ENCODE results near the gene COQ10B.

Gene COQ10B

DNA sequence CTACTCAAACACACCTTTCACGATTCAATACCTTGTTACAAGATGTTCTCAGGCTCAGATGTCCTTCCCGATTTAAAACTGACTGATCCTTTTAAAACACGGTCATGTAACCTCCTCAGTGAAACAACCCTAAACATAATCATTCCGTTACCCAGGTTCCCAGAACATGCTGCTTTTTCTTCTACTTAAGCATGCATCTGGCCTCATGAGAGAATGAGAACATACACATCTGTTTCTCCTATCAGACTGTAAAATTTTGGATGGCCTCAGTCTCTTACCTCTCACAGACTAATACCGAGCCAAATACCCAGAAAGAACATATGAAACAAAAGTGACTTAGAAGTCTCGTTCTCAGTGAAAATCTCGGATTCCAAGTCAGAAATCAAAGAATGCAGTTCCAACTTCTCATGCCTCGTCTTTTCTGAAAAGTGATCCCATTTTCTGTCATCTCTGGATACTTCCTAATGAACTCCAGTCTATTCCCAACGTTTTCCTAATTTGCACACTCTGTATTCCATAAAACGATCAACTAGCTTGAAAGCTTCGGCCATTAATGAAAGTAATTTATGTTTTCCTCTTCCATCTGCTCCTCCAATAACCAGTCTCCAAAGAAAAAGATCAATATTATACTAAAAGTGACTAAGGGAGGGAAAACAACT, 19.4 kb upstream of the COQ10B start:
- TF ChIP-seq BACH2 (CRISPR knock-in tag; IDR thresholded peaks at IDR 0.05; ENCODE audit: borderline replicate concordance) (no peak), SNAI2 (CRISPR knock-in tag; IDR thresholded peaks at IDR 0.05) (no peak), ZNF565 (CRISPR knock-in tag; conservative IDR thresholded peaks at IDR 0.05; ENCODE audit: low read depth) (no peak), TCF4 (CRISPR knock-in tag; IDR thresholded peaks at IDR 0.05; ENCODE audit: borderline replicate concordance) (no peak), PPARA (CRISPR knock-in tag; IDR thresholded peaks at IDR 0.05; ENCODE audit: borderline replicate concordance) (no peak), ZFP30 (CRISPR knock-in tag; IDR thresholded peaks at IDR 0.05) (no peak), ARNTL (CRISPR knock-in tag; IDR thresholded peaks at IDR 0.05; ENCODE audit: borderline replicate concordance, low read depth) (no peak), ISL1 (CRISPR knock-in tag; IDR thresholded peaks at IDR 0.05) (no peak), ESRRG (CRISPR knock-in tag; IDR thresholded peaks at IDR 0.05) (no peak), ZC3H10 (CRISPR knock-in tag; IDR thresholded peaks at IDR 0.05) (no peak), OSR1 (CRISPR knock-in tag; IDR thresholded peaks at IDR 0.05) (no peak), TOX (CRISPR knock-in tag; IDR thresholded peaks at IDR 0.05; ENCODE audit: borderline replicate concordance) (no peak), RARB (CRISPR knock-in tag; IDR thresholded peaks at IDR 0.05) (no peak), ZNF8 (CRISPR knock-in tag; IDR thresholded peaks at IDR 0.05) (no peak)
- TF ChIP-seq, protein P1, sequence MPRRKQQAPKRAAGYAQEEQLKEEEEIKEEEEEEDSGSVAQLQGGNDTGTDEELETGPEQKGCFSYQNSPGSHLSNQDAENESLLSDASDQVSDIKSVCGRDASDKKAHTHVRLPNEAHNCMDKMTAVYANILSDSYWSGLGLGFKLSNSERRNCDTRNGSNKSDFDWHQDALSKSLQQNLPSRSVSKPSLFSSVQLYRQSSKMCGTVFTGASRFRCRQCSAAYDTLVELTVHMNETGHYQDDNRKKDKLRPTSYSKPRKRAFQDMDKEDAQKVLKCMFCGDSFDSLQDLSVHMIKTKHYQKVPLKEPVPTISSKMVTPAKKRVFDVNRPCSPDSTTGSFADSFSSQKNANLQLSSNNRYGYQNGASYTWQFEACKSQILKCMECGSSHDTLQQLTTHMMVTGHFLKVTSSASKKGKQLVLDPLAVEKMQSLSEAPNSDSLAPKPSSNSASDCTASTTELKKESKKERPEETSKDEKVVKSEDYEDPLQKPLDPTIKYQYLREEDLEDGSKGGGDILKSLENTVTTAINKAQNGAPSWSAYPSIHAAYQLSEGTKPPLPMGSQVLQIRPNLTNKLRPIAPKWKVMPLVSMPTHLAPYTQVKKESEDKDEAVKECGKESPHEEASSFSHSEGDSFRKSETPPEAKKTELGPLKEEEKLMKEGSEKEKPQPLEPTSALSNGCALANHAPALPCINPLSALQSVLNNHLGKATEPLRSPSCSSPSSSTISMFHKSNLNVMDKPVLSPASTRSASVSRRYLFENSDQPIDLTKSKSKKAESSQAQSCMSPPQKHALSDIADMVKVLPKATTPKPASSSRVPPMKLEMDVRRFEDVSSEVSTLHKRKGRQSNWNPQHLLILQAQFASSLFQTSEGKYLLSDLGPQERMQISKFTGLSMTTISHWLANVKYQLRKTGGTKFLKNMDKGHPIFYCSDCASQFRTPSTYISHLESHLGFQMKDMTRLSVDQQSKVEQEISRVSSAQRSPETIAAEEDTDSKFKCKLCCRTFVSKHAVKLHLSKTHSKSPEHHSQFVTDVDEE (CRISPR knock-in tag; IDR thresholded peaks at IDR 0.05): no peak
- TF ChIP-seq, protein P2, sequence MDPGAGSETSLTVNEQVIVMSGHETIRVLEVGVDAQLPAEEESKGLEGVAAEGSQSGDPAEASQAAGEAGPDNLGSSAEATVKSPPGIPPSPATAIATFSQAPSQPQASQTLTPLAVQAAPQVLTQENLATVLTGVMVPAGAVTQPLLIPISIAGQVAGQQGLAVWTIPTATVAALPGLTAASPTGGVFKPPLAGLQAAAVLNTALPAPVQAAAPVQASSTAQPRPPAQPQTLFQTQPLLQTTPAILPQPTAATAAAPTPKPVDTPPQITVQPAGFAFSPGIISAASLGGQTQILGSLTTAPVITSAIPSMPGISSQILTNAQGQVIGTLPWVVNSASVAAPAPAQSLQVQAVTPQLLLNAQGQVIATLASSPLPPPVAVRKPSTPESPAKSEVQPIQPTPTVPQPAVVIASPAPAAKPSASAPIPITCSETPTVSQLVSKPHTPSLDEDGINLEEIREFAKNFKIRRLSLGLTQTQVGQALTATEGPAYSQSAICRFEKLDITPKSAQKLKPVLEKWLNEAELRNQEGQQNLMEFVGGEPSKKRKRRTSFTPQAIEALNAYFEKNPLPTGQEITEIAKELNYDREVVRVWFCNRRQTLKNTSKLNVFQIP (CRISPR knock-in tag; IDR thresholded peaks at IDR 0.05; ENCODE audit: borderline replicate concordance, low read depth): no peak
- TF ChIP-seq, protein P3, sequence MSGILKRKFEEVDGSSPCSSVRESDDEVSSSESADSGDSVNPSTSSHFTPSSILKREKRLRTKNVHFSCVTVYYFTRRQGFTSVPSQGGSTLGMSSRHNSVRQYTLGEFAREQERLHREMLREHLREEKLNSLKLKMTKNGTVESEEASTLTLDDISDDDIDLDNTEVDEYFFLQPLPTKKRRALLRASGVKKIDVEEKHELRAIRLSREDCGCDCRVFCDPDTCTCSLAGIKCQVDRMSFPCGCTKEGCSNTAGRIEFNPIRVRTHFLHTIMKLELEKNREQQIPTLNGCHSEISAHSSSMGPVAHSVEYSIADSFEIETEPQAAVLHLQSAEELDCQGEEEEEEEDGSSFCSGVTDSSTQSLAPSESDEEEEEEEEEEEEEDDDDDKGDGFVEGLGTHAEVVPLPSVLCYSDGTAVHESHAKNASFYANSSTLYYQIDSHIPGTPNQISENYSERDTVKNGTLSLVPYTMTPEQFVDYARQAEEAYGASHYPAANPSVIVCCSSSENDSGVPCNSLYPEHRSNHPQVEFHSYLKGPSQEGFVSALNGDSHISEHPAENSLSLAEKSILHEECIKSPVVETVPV (CRISPR knock-in tag; IDR thresholded peaks at IDR 0.05): no peak
- no peak for ATAC-seq

DNA sequence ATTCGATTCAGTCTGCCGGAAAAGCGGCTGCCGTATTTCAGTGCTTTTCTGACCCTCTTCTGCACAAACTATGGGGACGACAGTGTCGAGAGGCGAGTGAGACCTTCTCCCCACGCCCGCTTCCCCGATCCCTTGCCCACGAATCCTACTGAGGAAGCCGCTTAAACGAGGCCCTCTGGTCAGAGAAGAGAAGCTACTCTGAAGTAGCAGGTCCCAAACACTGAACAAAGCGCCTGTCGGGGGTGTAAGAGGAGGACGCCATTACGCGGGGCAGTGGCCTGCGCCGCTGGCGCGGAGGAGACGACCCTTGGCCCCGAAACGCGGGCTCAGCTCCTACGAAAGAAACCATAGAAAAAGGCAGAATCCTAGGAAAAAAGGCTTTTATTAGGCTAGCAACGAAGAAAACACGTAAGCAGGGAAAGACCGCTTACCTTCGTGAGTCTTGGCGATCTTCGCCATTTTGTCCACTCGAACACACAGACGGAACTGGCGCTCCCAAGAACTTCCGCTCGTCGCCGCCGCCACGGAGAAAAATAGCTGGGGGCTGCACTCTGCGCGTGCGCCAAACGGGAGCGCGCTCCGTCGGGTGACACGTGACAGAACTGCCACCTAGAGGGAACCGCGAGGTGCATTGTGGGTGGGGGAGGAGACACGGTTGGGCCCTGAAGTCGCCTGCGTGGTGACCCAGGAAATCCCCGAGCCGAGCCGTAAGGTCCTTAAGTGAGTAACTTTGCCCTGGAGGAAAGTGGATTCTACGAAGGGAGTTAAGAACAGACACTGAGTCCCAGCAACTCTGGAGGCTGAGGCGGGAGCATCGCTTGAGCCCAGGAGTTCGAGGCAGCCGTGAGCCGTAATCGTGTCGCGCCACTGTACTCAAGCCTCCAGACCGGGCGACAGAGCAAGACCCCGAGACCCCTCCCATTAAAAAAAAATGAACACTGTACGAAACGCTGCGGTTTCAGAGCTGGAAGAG, 18.5 kb upstream of the COQ10B start, which contains the start of gene SF3B1:
Gene SF3B1, minus strand, starts transcription at position 488 of the 973 bp plus-strand sequence. Its CDS starts 29 bp downstream, at position 459.
- TF ChIP-seq ISL1 (CRISPR knock-in tag; IDR thresholded peaks at IDR 0.05) (no peak), ZFP3 (CRISPR knock-in tag; IDR thresholded peaks at IDR 0.05) (peak; percentile 62; the same call in 1 of the 2 replicates)
- peak; percentile 92 for ATAC-seq

DNA sequence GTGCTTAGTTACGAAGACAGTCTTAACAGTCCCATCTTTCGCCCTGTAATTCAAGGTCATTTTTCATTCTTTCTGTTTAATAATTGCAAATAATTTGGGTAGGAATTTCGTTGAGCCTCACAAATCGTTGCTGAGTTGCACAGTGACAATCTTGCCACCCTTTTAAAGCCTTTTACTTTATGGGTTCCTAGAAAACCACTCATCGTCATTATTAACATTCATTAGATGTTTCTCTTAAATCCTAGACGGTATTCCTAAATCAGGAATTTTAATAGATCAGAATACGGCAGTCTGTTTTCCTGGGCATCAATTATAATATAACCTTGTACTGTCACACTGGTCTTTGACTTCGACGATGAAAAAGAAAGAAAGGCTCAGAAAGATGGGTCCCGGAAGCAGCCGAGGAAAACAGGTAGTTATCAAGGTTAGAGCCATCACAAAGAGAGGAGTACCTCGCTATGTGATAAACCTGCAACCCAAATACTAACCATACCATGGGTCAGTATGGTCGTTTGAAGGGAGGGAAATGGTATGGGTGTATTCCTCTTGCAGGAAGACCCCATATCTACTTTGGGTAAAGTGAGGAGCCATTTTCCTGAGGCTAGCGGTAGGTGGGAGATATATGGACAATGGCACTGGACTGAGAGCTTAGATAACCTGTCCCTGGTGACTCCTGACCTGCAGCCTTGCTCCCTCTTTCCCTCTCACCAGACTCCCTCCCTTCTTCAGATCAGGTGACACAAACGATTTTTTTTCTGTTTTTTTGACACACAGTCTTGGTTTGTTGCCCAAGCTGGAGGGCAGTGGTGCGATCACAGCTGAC, 17.5 kb upstream of the COQ10B start:
- TF ChIP-seq, protein P1 (CRISPR knock-in tag; IDR thresholded peaks at IDR 0.05): no peak
- TF ChIP-seq ZC3H10 (CRISPR knock-in tag; IDR thresholded peaks at IDR 0.05) (no peak), ISL1 (CRISPR knock-in tag; IDR thresholded peaks at IDR 0.05) (no peak), OSR1 (CRISPR knock-in tag; IDR thresholded peaks at IDR 0.05) (no peak), ZFP3 (CRISPR knock-in tag; IDR thresholded peaks at IDR 0.05) (no peak), ZFP30 (CRISPR knock-in tag; IDR thresholded peaks at IDR 0.05) (no peak), TOX (CRISPR knock-in tag; IDR thresholded peaks at IDR 0.05; ENCODE audit: borderline replicate concordance) (no peak), CSDC2 (CRISPR knock-in tag; IDR thresholded peaks at IDR 0.05) (no peak), ZNF8 (CRISPR knock-in tag; IDR thresholded peaks at IDR 0.05) (no peak), TCF4 (CRISPR knock-in tag; IDR thresholded peaks at IDR 0.05; ENCODE audit: borderline replicate concordance) (no peak)
- TF ChIP-seq, protein P4, sequence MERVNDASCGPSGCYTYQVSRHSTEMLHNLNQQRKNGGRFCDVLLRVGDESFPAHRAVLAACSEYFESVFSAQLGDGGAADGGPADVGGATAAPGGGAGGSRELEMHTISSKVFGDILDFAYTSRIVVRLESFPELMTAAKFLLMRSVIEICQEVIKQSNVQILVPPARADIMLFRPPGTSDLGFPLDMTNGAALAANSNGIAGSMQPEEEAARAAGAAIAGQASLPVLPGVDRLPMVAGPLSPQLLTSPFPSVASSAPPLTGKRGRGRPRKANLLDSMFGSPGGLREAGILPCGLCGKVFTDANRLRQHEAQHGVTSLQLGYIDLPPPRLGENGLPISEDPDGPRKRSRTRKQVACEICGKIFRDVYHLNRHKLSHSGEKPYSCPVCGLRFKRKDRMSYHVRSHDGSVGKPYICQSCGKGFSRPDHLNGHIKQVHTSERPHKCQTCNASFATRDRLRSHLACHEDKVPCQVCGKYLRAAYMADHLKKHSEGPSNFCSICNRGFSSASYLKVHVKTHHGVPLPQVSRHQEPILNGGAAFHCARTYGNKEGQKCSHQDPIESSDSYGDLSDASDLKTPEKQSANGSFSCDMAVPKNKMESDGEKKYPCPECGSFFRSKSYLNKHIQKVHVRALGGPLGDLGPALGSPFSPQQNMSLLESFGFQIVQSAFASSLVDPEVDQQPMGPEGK (CRISPR knock-in tag; IDR thresholded peaks at IDR 0.05; ENCODE audit: borderline replicate concordance): no peak
- peak; percentile 59; the same call in 2 of the 3 replicates for ATAC-seq
